Nephron (organoid): Measurements from ENCODE around the gene WDR38.
"Not testable (repeated sequence)": the region's sequence is repeated elsewhere in the genome, so short reads cannot be mapped to it uniquely, and the experiment has no call there.

ENCODE experiments used
- H3K27ac Mint-ChIP-seq, 3 experiments: 2 replicates each; pipeline ENCODE4 v1.8.0; 2020; ENCODE audit warnings: mixed read lengths in 3 of 3, mild to moderate bottlenecking in 2 of 3, moderate library complexity in 1 of 3
- H3K27me3 Mint-ChIP-seq: 2 replicates; pipeline ENCODE4 v1.8.0; 2021; ENCODE audit warnings: low read depth, mild to moderate bottlenecking, moderate library complexity, mixed read lengths
- H3K36me3 Mint-ChIP-seq: 2 replicates; pipeline ENCODE4 v1.8.0; 2020; ENCODE audit warnings: low read depth, mixed read lengths
- H3K4me1 Mint-ChIP-seq: 2 replicates; pipeline ENCODE4 v1.8.0; 2020; ENCODE audit warnings: mixed read lengths
- H3K4me3 Mint-ChIP-seq, 3 experiments: 2 replicates each; pipeline ENCODE4 v1.8.0; 2020; ENCODE audit warnings: mild to moderate bottlenecking in 3 of 3, mixed read lengths in 3 of 3, moderate library complexity in 2 of 3
- H3K9me3 Mint-ChIP-seq: 2 replicates; pipeline ENCODE4 v1.8.0; 2020; ENCODE audit warnings: mixed read lengths
- CTCF ChIP-seq, 3 experiments: fragments of 200-600 bp; sonication (generic); IDR thresholded peaks; one replicate each; pipeline ENCODE4 v1.5.0; 2021; ENCODE audit warnings: antibody characterized with exemption in 3 of 3; ENCODE audit not compliant: unreplicated experiment in 3 of 3

Gene WDR38

GRCh38 chr9:124839612-124840299 is 13.5 kb upstream of the WDR38 start:
- H3K4me3 Mint-ChIP-seq: no peak overlapping the region
- no peaks in the 10 kb centered on the region for H3K36me3 Mint-ChIP-seq
- peaks cover 3% of the 10 kb centered on the region for H3K27me3 Mint-ChIP-seq
- H3K4me1 Mint-ChIP-seq: peaks cover 36% of the 10 kb centered on the region
- H3K27ac Mint-ChIP-seq: peak overlapping the region; percentile 45 to 85 (median 51)
- peak; percentile 47 to 60 (median 49) for TF ChIP-seq CTCF (IDR thresholded peaks at IDR 0.05; ENCODE audit: unreplicated experiment in 3 of 3)
- H3K9me3 Mint-ChIP-seq: no peaks in the 10 kb centered on the region

GRCh38 chr9:124840300-124840833 is 12.9 kb upstream of the WDR38 start:
- Mint-ChIP-seq H3K4me3 (no peak overlapping the region), H3K27ac (peak overlapping the region in 1 of 3 experiments; percentile 83), H3K36me3 (no peaks in the 10 kb centered on the region), H3K4me1 (peaks cover 30% of the 10 kb centered on the region), H3K9me3 (no peaks in the 10 kb centered on the region), H3K27me3 (peaks cover 3% of the 10 kb centered on the region)
- peak in 2 of 3 experiments; percentile 22 to 33 for TF ChIP-seq CTCF (IDR thresholded peaks at IDR 0.05; ENCODE audit: unreplicated experiment in 3 of 3)

GRCh38 chr9:124841075-124841821 is 12.0 kb upstream of the WDR38 start:
- Mint-ChIP-seq H3K9me3 (no peaks in the 10 kb centered on the region), H3K36me3 (no peaks in the 10 kb centered on the region), H3K27me3 (peaks cover 3% of the 10 kb centered on the region)

GRCh38 chr9:124843456-124844034 is 9.7 kb upstream of the WDR38 start:
- Mint-ChIP-seq H3K27ac (no peak overlapping the region), H3K4me1 (peaks cover 18% of the 10 kb centered on the region), H3K9me3 (no peaks in the 10 kb centered on the region), H3K4me3 (no peak overlapping the region), H3K36me3 (no peaks in the 10 kb centered on the region), H3K27me3 (no peaks in the 10 kb centered on the region)
- TF ChIP-seq CTCF (IDR thresholded peaks at IDR 0.05; ENCODE audit: unreplicated experiment in 3 of 3): no peak

More at GRCh38 chr9:124841075-124841821, 12.0 kb upstream of the WDR38 start:
- TF ChIP-seq CTCF (IDR thresholded peaks at IDR 0.05; ENCODE audit: unreplicated experiment in 3 of 3): no peak
- Mint-ChIP-seq H3K4me3 (no peak overlapping the region), H3K4me1 (peaks cover 29% of the 10 kb centered on the region), H3K27ac (peak overlapping the region in 2 of 3 experiments; percentile 25 to 83)

- peak overlapping the region in 2 of 3 experiments; percentile 13 to 18 for H3K27ac Mint-ChIP-seq
- peaks cover 18% of the 10 kb centered on the region for H3K4me1 Mint-ChIP-seq
- no peaks in the 10 kb centered on the region for H3K36me3 Mint-ChIP-seq
- no peak for TF ChIP-seq CTCF (IDR thresholded peaks at IDR 0.05; ENCODE audit: unreplicated experiment in 3 of 3)
- H3K4me3 Mint-ChIP-seq: no peak overlapping the region
- H3K27me3 Mint-ChIP-seq: no peaks in the 10 kb centered on the region
- no peaks in the 10 kb centered on the region for H3K9me3 Mint-ChIP-seq
Measured at GRCh38 chr9:124844291-124844690, 9.0 kb upstream of the WDR38 start.

- H3K9me3 Mint-ChIP-seq, H3K4me3 Mint-ChIP-seq, H3K27me3 Mint-ChIP-seq, H3K27ac Mint-ChIP-seq, H3K36me3 Mint-ChIP-seq: not testable (repeated sequence)
- H3K4me1 Mint-ChIP-seq: peaks cover 21% of the 10 kb centered on the region
Measured at GRCh38 chr9:124846467-124846866, 6.8 kb upstream of the WDR38 start.
